Neuron (in vitro differentiated cells): Measurements from ENCODE around the gene EMC6.

Experiments used
- H2AFZ ChIP-seq: one replicate; pipeline ENCODE4 v1.6.1; 2013; ENCODE audit warnings: low read depth, mild to moderate bottlenecking, inconsistent platforms, low read length, moderate library complexity
- H3K27me3 ChIP-seq: one replicate; pipeline ENCODE4 v1.6.1; 2013; ENCODE audit warnings: low read length; ENCODE audit not compliant: insufficient read depth
- H3K36me3 ChIP-seq: one replicate; pipeline ENCODE4 v1.6.1; 2013; ENCODE audit warnings: low read length; ENCODE audit not compliant: insufficient read depth
- H3K4me1 ChIP-seq: one replicate; pipeline ENCODE4 v1.6.1; 2013; ENCODE audit warnings: low read length; ENCODE audit not compliant: insufficient read depth
- H3K4me3 ChIP-seq: 2 replicates; pipeline ENCODE4 v1.5.1; 2013; ENCODE audit warnings: mild to moderate bottlenecking, low read length, moderate library complexity
- H3K9me3 ChIP-seq: one replicate; pipeline ENCODE4 v1.6.1; 2013; ENCODE audit warnings: low read length

The EMC6 gene

DNA sequence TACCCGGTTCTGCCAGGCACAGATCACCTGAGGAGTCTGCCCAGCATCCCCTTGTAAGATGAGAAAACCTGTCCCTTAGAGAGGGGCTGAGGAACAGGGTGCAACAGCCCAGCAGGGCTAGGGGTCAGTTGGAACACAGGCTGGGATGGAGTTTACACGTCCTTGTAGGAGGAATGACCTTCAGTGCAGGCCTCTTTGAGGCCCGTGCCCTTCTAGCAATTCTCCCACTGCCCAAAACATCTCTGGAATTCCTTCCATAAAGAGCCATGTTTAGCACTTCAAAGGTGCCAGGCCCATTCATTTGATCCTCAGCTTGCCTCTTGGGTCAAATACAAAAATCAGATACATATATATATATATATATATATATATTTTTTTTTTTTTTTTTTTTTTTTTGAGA lies 27.6 kb upstream of the EMC6 start:
- no peak overlapping the region for H2AFZ ChIP-seq
- H3K27me3 ChIP-seq: no peaks in the 10 kb centered on the region
- peaks cover 16% of the 10 kb centered on the region for H3K36me3 ChIP-seq
- H3K9me3 ChIP-seq: no peaks in the 10 kb centered on the region
- peaks cover 18% of the 10 kb centered on the region for H3K4me1 ChIP-seq
- no peak overlapping the region for H3K4me3 ChIP-seq

- H3K9me3 ChIP-seq: no peaks in the 10 kb centered on the region
- H3K27me3 ChIP-seq: no peaks in the 10 kb centered on the region
- peaks cover 18% of the 10 kb centered on the region for H3K4me1 ChIP-seq
- no peak overlapping the region for H3K4me3 ChIP-seq
- peaks cover 16% of the 10 kb centered on the region for H3K36me3 ChIP-seq
- H2AFZ ChIP-seq: no peak overlapping the region
Measured at GRCh38 chr17:3641717-3642486, 26.7 kb upstream of the EMC6 start.

DNA sequence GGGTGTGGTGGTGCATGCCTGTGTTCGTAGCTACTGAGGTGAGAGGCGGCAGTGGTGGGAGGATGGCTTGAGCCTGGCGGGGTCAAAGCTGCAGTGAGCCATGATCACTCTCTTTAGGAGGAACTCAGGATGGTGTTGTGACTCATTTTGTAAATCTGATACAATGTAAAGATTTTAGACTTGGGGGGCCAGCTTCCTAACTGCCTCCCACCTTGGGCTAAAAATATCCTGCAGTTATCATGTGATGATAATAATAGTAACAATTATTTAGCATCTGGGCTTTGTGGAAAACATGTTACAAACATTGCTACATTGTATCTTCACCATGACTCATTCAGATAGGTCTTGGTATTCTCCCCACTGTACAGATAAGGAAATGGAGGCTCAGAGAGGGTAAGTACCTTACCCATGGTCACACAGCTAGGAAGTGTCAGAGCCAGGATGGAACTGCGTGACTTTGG lies 24.7 kb upstream of the EMC6 start:
- no peak overlapping the region for H2AFZ ChIP-seq
- no peaks in the 10 kb centered on the region for H3K27me3 ChIP-seq

GRCh38 chr17:3645310-3645709 lies 23.3 kb upstream of the EMC6 start:
- no peaks in the 10 kb centered on the region for H3K27me3 ChIP-seq
- H3K36me3 ChIP-seq: peaks cover 16% of the 10 kb centered on the region
- H2AFZ ChIP-seq: no peak overlapping the region
- H3K4me1 ChIP-seq: peaks cover 16% of the 10 kb centered on the region
- no peaks in the 10 kb centered on the region for H3K9me3 ChIP-seq
- H3K4me3 ChIP-seq: no peak overlapping the region

More for the DNA sequence above, 24.7 kb upstream of the EMC6 start:
- peaks cover 16% of the 10 kb centered on the region for H3K36me3 ChIP-seq
- peaks cover 23% of the 10 kb centered on the region for H3K4me1 ChIP-seq
- H3K4me3 ChIP-seq: no peak overlapping the region
- no peaks in the 10 kb centered on the region for H3K9me3 ChIP-seq

DNA sequence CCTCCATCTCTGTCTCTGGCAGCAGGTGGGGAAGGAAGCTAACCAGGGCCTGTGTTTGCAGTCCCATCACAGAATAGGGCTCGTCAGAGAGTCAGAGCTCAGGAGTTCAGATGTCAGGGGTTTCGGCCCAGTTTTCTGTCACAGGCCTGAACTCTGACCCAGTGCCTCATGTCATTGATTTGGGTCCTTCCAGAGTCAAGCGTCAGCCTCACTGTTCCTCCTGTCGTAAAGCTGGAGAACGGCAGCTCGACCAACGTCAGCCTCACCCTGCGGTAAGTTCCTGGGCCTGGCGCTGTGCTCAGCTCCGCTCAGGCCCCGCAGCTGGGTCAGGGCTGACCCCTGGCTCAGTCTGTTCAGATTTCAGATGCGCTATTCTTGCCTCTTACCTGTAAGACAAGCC lies 21.4 kb upstream of the EMC6 start:
- Histone ChIP-seq H3K4me1 (peaks cover 7% of the 10 kb centered on the region), H2AFZ (no peak overlapping the region), H3K27me3 (no peaks in the 10 kb centered on the region), H3K9me3 (no peaks in the 10 kb centered on the region), H3K36me3 (peaks cover 13% of the 10 kb centered on the region), H3K4me3 (no peak overlapping the region)

DNA sequence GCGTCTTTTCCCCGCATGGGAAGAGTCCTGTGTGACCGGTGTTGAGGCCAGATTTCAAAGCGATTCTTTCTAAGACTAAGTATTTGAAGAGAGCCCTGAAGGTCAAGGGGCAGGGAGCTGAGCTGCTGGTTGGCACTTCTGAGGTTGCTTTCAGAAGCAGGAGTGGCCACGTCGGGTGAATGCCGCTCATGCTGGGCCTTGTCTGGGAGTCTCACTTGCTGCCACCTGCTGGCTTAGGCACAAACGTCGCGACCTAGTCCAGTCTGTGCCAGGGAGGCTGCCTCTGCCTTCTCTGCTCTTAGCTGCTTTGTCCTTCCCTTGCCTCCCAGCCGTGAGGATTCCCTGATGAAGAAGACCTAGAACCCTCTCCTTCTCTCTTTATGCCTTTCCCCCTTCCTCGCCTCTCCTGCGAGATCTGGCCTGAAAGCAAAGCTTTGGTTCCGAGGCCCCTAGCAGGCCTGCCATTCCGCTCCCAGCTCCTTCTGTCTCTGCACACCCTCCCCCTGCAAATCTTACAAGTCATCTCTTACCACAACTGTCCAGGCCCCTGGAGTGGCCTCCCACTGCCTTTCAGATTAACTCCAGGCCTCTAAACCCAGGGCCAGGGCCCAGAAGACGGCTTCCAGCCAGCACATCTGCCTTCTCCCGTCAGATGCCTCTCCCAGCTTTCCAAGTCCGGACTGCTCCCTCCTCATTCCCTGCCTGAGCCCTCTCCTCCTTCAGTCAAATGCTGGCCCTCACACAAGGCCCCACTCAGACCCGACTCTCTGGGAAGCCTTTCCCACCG lies 20.6 kb upstream of the EMC6 start:
- Histone ChIP-seq H2AFZ (no peak overlapping the region), H3K27me3 (no peaks in the 10 kb centered on the region), H3K9me3 (no peaks in the 10 kb centered on the region), H3K4me1 (peaks cover 7% of the 10 kb centered on the region), H3K36me3 (peaks cover 9% of the 10 kb centered on the region), H3K4me3 (no peak overlapping the region)

GRCh38 chr17:3655766-3656165 lies 12.8 kb upstream of the EMC6 start:
- no peak overlapping the region for H2AFZ ChIP-seq
- peaks cover 3% of the 10 kb centered on the region for H3K4me1 ChIP-seq

DNA sequence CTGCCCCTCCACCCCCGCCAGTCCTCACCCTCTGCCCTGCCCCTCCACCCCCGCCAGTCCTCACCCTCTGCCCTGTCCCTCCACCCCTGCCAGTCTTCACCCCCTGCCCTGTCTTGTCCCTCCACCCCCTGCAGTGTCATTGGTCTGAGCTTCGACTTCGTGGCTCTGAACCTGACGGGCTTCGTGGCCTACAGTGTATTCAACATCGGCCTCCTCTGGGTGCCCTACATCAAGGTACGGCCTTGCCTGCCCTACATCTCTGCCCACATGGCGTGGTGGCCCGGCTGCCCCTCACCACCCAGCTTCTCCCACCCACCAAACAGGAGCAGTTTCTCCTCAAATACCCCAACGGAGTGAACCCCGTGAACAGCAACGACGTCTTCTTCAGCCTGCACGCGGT lies 12.3 kb upstream of the EMC6 start:
- Histone ChIP-seq H3K27me3 (no peaks in the 10 kb centered on the region), H3K36me3 (peaks cover 6% of the 10 kb centered on the region), H3K4me3 (no peak overlapping the region), H2AFZ (no peak overlapping the region), H3K4me1 (peaks cover 3% of the 10 kb centered on the region), H3K9me3 (no peaks in the 10 kb centered on the region)

More at GRCh38 chr17:3655766-3656165, 12.8 kb upstream of the EMC6 start:
- H3K27me3 ChIP-seq: no peaks in the 10 kb centered on the region
- H3K36me3 ChIP-seq: peaks cover 6% of the 10 kb centered on the region
- H3K9me3 ChIP-seq: no peaks in the 10 kb centered on the region
- no peak overlapping the region for H3K4me3 ChIP-seq

DNA sequence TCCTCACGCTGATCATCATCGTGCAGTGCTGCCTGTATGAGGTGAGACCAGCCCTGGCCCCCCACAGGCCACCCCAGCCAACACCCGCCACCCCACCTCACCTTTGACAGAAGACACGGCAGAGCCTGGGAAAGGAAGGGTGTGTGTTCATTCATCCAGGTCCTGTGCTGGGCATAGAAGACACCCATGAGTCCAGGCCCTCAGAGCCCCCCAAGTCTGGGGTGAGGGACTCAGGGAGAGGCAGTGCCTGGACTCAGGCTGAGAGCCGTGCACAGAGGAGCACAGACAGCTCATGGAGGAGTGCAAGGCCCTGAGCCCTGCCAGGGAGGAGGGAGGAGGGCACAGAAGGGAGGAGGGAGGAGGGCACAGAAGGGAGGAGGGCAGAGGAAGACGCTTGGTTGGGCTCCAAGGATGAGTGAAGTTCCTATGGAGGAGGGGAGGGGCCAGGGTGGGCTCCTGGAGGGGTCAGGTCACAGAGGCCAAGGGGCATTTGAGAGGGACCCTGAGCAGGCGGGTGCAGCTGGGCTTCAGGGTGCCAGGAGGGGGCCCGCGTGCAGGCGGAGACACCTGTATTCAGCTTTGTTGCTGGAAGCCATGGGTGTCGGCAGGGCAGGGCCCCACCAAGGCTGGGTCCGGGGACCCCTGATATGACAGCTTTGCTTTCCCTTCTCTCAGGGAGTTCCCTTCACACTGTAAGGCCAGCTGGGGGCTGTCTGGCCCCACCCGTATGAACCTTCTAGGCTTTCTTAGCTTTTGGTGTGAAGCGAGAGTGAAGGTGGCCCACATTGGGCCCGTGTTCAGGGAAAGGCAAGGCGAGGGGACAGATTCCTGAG lies 11.6 kb upstream of the EMC6 start:
- H3K9me3 ChIP-seq: no peaks in the 10 kb centered on the region
- H2AFZ ChIP-seq: no peak overlapping the region
- H3K4me1 ChIP-seq: peaks cover 3% of the 10 kb centered on the region
- no peak overlapping the region for H3K4me3 ChIP-seq
- H3K27me3 ChIP-seq: no peaks in the 10 kb centered on the region
- peaks cover 9% of the 10 kb centered on the region for H3K36me3 ChIP-seq

GRCh38 chr17:3657588-3657869 lies 11.1 kb upstream of the EMC6 start:
- Histone ChIP-seq H3K4me3 (no peak overlapping the region), H3K4me1 (peaks cover 4% of the 10 kb centered on the region), H2AFZ (no peak overlapping the region), H3K9me3 (no peaks in the 10 kb centered on the region), H3K36me3 (peaks cover 9% of the 10 kb centered on the region), H3K27me3 (no peaks in the 10 kb centered on the region)

GRCh38 chr17:3657874-3658783 lies 10.5 kb upstream of the EMC6 start:
- Histone ChIP-seq H3K36me3 (peaks cover 9% of the 10 kb centered on the region), H3K27me3 (no peaks in the 10 kb centered on the region), H3K4me1 (peaks cover 10% of the 10 kb centered on the region), H3K4me3 (no peak overlapping the region), H3K9me3 (no peaks in the 10 kb centered on the region), H2AFZ (no peak overlapping the region)

- Histone ChIP-seq H3K27me3 (no peaks in the 10 kb centered on the region), H3K9me3 (no peaks in the 10 kb centered on the region), H3K4me1 (peaks cover 15% of the 10 kb centered on the region), H2AFZ (no peak overlapping the region), H3K36me3 (peaks cover 9% of the 10 kb centered on the region), H3K4me3 (no peak overlapping the region)
Measured at GRCh38 chr17:3658784-3659449, 9.7 kb upstream of the EMC6 start.
